Ovary (tissue), 3 donors: ENCODE results near the gene RNU2-63P.

Source experiments
- EP300 ChIP-seq: sonication (generic); formaldehyde crosslinking; IDR thresholded peaks from one replicate; pipeline ENCODE4 v1.6.1; 2017; ENCODE audit warnings: antibody characterized with exemption
- POLR2A ChIP-seq: fragments of 450-650 bp; IDR thresholded peaks from one replicate; pipeline ENCODE4 v1.6.1; 2017; ENCODE audit warnings: antibody characterized with exemption, mild to moderate bottlenecking, moderate library complexity
- TF ChIP-seq, protein P1 (sequence below), 3 donors: fragments of 450-650 bp in 2 of 3; fragments of 200-600 bp in 1 of 3; IDR thresholded peaks; one replicate each; pipeline versions ENCODE4 v1.5.1 to v1.8.0; 2016 to 2022; ENCODE audit warnings: antibody characterized with exemption in 3 of 3, mild to moderate bottlenecking in 1 of 3
- donor health status: DM: no; HTN: no; CAD: no.

DNA sequence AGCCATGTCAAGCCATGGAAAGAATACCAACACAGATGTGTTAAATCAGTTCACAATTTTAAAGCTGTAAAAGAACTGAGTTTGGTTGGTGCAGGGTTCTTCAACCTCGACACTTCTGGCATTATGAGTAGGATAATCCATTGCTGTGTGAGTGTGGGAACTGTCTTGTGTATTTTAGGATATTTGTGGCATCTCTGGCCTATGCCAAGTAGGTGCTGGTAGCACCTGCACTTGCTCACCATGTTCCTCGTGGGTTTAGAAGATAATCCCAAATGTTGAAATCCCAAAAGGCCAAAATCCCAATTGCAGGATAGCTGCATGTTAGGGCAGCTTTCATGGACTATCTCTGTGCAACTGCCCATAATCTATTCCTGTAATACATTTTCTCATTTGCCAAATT is 35.4 kb upstream of the RNU2-63P start:
- TF ChIP-seq, protein P1, sequence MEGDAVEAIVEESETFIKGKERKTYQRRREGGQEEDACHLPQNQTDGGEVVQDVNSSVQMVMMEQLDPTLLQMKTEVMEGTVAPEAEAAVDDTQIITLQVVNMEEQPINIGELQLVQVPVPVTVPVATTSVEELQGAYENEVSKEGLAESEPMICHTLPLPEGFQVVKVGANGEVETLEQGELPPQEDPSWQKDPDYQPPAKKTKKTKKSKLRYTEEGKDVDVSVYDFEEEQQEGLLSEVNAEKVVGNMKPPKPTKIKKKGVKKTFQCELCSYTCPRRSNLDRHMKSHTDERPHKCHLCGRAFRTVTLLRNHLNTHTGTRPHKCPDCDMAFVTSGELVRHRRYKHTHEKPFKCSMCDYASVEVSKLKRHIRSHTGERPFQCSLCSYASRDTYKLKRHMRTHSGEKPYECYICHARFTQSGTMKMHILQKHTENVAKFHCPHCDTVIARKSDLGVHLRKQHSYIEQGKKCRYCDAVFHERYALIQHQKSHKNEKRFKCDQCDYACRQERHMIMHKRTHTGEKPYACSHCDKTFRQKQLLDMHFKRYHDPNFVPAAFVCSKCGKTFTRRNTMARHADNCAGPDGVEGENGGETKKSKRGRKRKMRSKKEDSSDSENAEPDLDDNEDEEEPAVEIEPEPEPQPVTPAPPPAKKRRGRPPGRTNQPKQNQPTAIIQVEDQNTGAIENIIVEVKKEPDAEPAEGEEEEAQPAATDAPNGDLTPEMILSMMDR (IDR thresholded peaks at IDR 0.05) = no peak
- TF ChIP-seq POLR2A (no peak), EP300 (no peak)
